SK-N-SH (cell line): ENCODE data around the gene MRPL43. TPM values are rescaled to one million over a fixed set of nuclear protein-coding genes. Genes with fewer than 3 reads are reported as not detected.

ENCODE experiments used
- CTCF ChIA-PET: fragments of 300-600, 350-600 bp; formaldehyde crosslinking; extraction: SDS; loops from one replicate; lab custom pipeline; 2021; lab: Yijun Ruan, JAX
- POLR2A ChIA-PET: fragments of 350-600 bp; sonication (Branson Sonifier 250); formaldehyde crosslinking; extraction: SDS; loops from one replicate; lab custom pipeline; 2020; ENCODE audit warnings: antibody characterized with exemption, inconsistent platforms; lab: Yijun Ruan, JAX
- DNase-seq: peaks from one replicate; pipeline ENCODE4 v3.0.0; 2012
- H2AFZ ChIP-seq: fragments of 200-600 bp; sonication (generic); 2 replicates; pipeline ENCODE4 v1.8.1; 2016; ENCODE audit warnings: antibody characterized with exemption, mild to moderate bottlenecking, low read depth
- H3F3A ChIP-seq: fragments of 200-600 bp; sonication (generic); replicated peaks from 2 replicates; pipeline ENCODE3; 2016; ENCODE audit warnings: antibody characterized with exemption, mild to moderate bottlenecking; ENCODE audit not compliant: insufficient read depth
- H3K27ac ChIP-seq, 2 experiments: fragments of 200-500 bp in 1 of 2; fragments of 200-600 bp in 1 of 2; sonication (Bioruptor generic) in 1 of 2; sonication (generic), shearing (Covaris generic) in 1 of 2; 2 replicates each; pipeline versions ENCODE4 v1.5.1 to v1.6.1; 2014 to 2016; ENCODE audit warnings: low read depth in 2 of 2, inconsistent platforms in 1 of 2, low read length in 1 of 2, mild to moderate bottlenecking in 1 of 2, mixed read lengths in 1 of 2
- H3K27me3 ChIP-seq: fragments of 200-600 bp; sonication (generic), shearing (Covaris generic); 2 replicates; pipeline ENCODE4 v1.6.1; 2016; ENCODE audit warnings: mixed run types; ENCODE audit not compliant: insufficient read depth
- H3K36me3 ChIP-seq, 2 experiments: fragments of 200-500 bp in 1 of 2; fragments of 200-600 bp in 1 of 2; sonication (Bioruptor generic) in 1 of 2; sonication (generic) in 1 of 2; replicated peaks in 1 of 2; 2 replicates each; pipeline versions ENCODE3 to v1.5.1; 2014 to 2016; ENCODE audit warnings: low read length in 1 of 2, mild to moderate bottlenecking in 1 of 2; ENCODE audit not compliant: insufficient read depth in 2 of 2, control insufficient read depth in 1 of 2
- H3K4me1 ChIP-seq, 2 experiments: fragments of 200-500 bp in 1 of 2; fragments of 200-600 bp in 1 of 2; sonication (Bioruptor generic) in 1 of 2; sonication (generic), shearing (Covaris generic) in 1 of 2; 2 replicates each; pipeline versions ENCODE4 v1.5.1 to v1.6.1; 2014 to 2016; ENCODE audit warnings: low read depth in 1 of 2, low read length in 1 of 2, mixed run types in 1 of 2; ENCODE audit not compliant: insufficient read depth in 2 of 2, control insufficient read depth in 1 of 2
- H3K4me2 ChIP-seq: fragments of 200-600 bp; sonication (generic), shearing (Covaris generic); 2 replicates; pipeline ENCODE4 v1.6.1; 2017; ENCODE audit warnings: mixed run types
- H3K4me3 ChIP-seq, 2 experiments: fragments of 200-500 bp in 1 of 2; fragments of 200-600 bp in 1 of 2; sonication (Bioruptor generic) in 1 of 2; sonication (generic), shearing (Covaris generic) in 1 of 2; 2 replicates each; pipeline versions ENCODE4 v1.5.1 to v1.8.1; 2014 to 2016; ENCODE audit warnings: low read depth in 2 of 2, inconsistent platforms in 1 of 2, low read length in 1 of 2, mild to moderate bottlenecking in 1 of 2, mixed read lengths in 1 of 2, moderate library complexity in 1 of 2
- H3K79me2 ChIP-seq: fragments of 200-600 bp; sonication (generic); 2 replicates; pipeline ENCODE4 v1.8.1; 2017; ENCODE audit warnings: mild to moderate bottlenecking; ENCODE audit not compliant: insufficient read depth
- H3K9ac ChIP-seq: fragments of 200-600 bp; sonication (generic); 2 replicates; pipeline ENCODE4 v1.6.1; 2017; ENCODE audit warnings: mixed run types
- H3K9me2 ChIP-seq: fragments of 200-600 bp; sonication (generic); 2 replicates; pipeline ENCODE4 v1.6.1; 2017; ENCODE audit warnings: mixed run types
- H3K9me3 ChIP-seq: fragments of 200-600 bp; sonication (generic); 2 replicates; pipeline ENCODE4 v1.6.1; 2017; ENCODE audit warnings: mixed run types, mild to moderate bottlenecking, moderate library complexity
- H4K20me1 ChIP-seq: fragments of 200-600 bp; sonication (generic); 2 replicates; pipeline ENCODE4 v1.6.1; 2017; ENCODE audit warnings: mild to moderate bottlenecking, mixed run types; ENCODE audit not compliant: insufficient read depth
- CHD2 ChIP-seq: fragments of 150-350 bp; IDR thresholded peaks from 2 replicates; pipeline ENCODE4 v1.6.1; 2018; ENCODE audit warnings: low read length; ENCODE audit not compliant: partially characterized antibody
- ELF1 ChIP-seq: IDR thresholded peaks from 2 replicates; pipeline ENCODE4 v1.4.0; 2012
- EP300 ChIP-seq, 2 experiments: IDR thresholded peaks; 2 replicates each; pipeline versions ENCODE4 v1.4.0 to v1.6.1; 2012; ENCODE audit warnings: borderline replicate concordance in 1 of 2, low read depth in 1 of 2, low read length in 1 of 2
- EZH2phosphoT487 ChIP-seq: fragments of 200-600 bp; sonication (generic); IDR thresholded peaks from 2 replicates; pipeline ENCODE4 v1.6.1; 2017; ENCODE audit warnings: low read depth, mixed run types, mild to moderate bottlenecking, antibody characterized with exemption, moderate library complexity, borderline replicate concordance
- FOXJ3 ChIP-seq: sonication (generic); formaldehyde crosslinking; IDR thresholded peaks from 2 replicates; pipeline ENCODE4 v1.5.1; 2020; ENCODE audit warnings: mild to moderate bottlenecking, missing genetic modification reagents
- FOXM1 ChIP-seq: IDR thresholded peaks from 2 replicates; pipeline ENCODE4 v1.4.0; 2012; ENCODE audit warnings: low read depth, mild to moderate bottlenecking
- GABPA ChIP-seq: IDR thresholded peaks from 2 replicates; pipeline ENCODE4 v1.4.0; 2012; ENCODE audit warnings: low read depth, mild to moderate bottlenecking
- GATA2 ChIP-seq: sonication (generic); formaldehyde crosslinking; IDR thresholded peaks from 2 replicates; pipeline ENCODE4 v1.5.0; 2020; ENCODE audit warnings: mild to moderate bottlenecking, missing genetic modification reagents
- MEF2A ChIP-seq: IDR thresholded peaks from 2 replicates; pipeline ENCODE4 v1.4.0; 2012; ENCODE audit warnings: low read depth, borderline replicate concordance
- MXI1 ChIP-seq: IDR thresholded peaks from 2 replicates; pipeline ENCODE4 v1.6.1; 2012; ENCODE audit warnings: mild to moderate bottlenecking, low read depth, low read length, improper control_type of control experiment
- NFIC ChIP-seq: IDR thresholded peaks from 2 replicates; pipeline ENCODE4 v1.4.0; 2012; ENCODE audit warnings: borderline replicate concordance
- NRF1 ChIP-seq: IDR thresholded peaks from 2 replicates; pipeline ENCODE4 v1.6.1; 2012; ENCODE audit warnings: low read depth, mild to moderate bottlenecking, low read length
- POLR2AphosphoS5 ChIP-seq: IDR thresholded peaks from 2 replicates; pipeline ENCODE4 v1.6.1; 2012; ENCODE audit warnings: low read depth, low read length
- RAD21 ChIP-seq: IDR thresholded peaks from 2 replicates; pipeline ENCODE4 v1.6.1; 2012; ENCODE audit warnings: mild to moderate bottlenecking, low read length
- RCOR1 ChIP-seq: fragments of 150-350 bp; IDR thresholded peaks from 2 replicates; pipeline ENCODE4 v1.6.1; 2017; ENCODE audit warnings: antibody characterized with exemption, low read length
- RXRA ChIP-seq: IDR thresholded peaks from 2 replicates; pipeline ENCODE4 v1.4.0; 2012; ENCODE audit warnings: low read depth, mild to moderate bottlenecking, borderline replicate concordance
- SMC3 ChIP-seq: IDR thresholded peaks from 2 replicates; pipeline ENCODE4 v1.6.1; 2012; ENCODE audit warnings: low read depth, low read length, improper control_type of control experiment
- TAF1 ChIP-seq: IDR thresholded peaks from 2 replicates; pipeline ENCODE4 v1.6.1; 2012; ENCODE audit warnings: low read depth, mild to moderate bottlenecking, low read length, moderate library complexity, borderline replicate concordance
- WGBS: methylation state at CpG from one replicate; pipeline ENCODE4 v1.1.6; 2017; ENCODE audit warnings: low lambda C conversion rate; 5-methylcytosine and 5-hydroxymethylcytosine counted together
- polyA plus RNA-seq, 3 experiments: library from polyadenylated mRNA; depleted of rRNA; stranded (reverse); fragments of >200 nt; gene quantifications; 2 replicates each; pipeline ENCODE4 v1.2.3, GENCODE V29; 2012
- TF ChIP-seq, protein P1 (sequence below): IDR thresholded peaks from 2 replicates; pipeline ENCODE4 v1.4.0; 2012; ENCODE audit warnings: low read depth, borderline replicate concordance
- TF ChIP-seq, protein P2 (sequence below): IDR thresholded peaks from 2 replicates; pipeline ENCODE4 v1.4.0; 2012; ENCODE audit warnings: low read depth, borderline replicate concordance
- TF ChIP-seq, protein P3 (sequence below): fragments of 150-350 bp; IDR thresholded peaks from 2 replicates; pipeline ENCODE4 v1.6.1; 2016; ENCODE audit warnings: mild to moderate bottlenecking, low read depth, low read length

The MRPL43 gene
- polyA plus RNA-seq, 1 of the 3 experiments (the other 2 are of a cell fraction) = 208 TPM

DNA sequence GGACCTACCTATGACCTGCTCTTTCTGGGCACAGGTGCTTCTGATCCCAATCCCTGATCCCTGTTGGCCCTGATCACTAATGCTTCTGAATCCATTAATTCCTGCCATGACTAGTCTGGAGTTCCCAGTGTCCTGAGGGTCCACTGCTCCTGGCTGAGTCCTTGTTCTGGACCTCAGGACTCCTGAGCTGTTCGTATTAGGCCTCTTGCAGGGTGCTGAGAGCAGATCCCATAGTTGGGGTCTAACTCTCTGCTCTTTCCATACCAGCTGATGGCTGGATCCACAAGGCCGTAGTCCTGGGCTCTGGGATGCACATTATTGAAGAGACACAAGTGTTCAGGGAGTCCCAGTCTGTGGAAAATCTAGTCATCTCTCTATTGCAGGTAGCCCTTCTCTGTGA lies 7.0 kb downstream of the MRPL43 start:
- no peak for DNase-seq
- Histone ChIP-seq H3K9me3 (no peaks in the 10 kb centered on the region), H2AFZ (no peak overlapping the region), H3K4me3 (no peak overlapping the region), H3F3A (no peaks in the 10 kb centered on the region), H3K4me1 (peaks cover 0 to 2% of the 10 kb centered on the region in 2 experiments; a peak in 1 of 4 replicates), H3K27ac (no peak overlapping the region), H3K27me3 (no peaks in the 10 kb centered on the region), H4K20me1 (no peaks in the 10 kb centered on the region), H3K4me2 (no peak overlapping the region), H3K36me3 (peaks cover 3 to 32% of the 10 kb centered on the region in 2 experiments), H3K9ac (no peak overlapping the region), H3K79me2 (no peaks in the 10 kb centered on the region), H3K9me2 (no peaks in the 10 kb centered on the region)
- WGBS = 92% methylated on average over 2 of the region's 2 CpGs
- TF ChIP-seq RAD21 = no peak
- TF ChIP-seq, protein P1, sequence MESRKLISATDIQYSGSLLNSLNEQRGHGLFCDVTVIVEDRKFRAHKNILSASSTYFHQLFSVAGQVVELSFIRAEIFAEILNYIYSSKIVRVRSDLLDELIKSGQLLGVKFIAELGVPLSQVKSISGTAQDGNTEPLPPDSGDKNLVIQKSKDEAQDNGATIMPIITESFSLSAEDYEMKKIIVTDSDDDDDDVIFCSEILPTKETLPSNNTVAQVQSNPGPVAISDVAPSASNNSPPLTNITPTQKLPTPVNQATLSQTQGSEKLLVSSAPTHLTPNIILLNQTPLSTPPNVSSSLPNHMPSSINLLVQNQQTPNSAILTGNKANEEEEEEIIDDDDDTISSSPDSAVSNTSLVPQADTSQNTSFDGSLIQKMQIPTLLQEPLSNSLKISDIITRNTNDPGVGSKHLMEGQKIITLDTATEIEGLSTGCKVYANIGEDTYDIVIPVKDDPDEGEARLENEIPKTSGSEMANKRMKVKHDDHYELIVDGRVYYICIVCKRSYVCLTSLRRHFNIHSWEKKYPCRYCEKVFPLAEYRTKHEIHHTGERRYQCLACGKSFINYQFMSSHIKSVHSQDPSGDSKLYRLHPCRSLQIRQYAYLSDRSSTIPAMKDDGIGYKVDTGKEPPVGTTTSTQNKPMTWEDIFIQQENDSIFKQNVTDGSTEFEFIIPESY = no peak
- POLR2A ChIA-PET = interaction anchor here (1.4 kb wide), 1 partner anchor 8 kb away, joined by 3 read pairs; no protein-coding TSS in a partner anchor
- CTCF ChIA-PET = interaction anchor here (1.7 kb wide), 1 partner anchor 17 kb away, joined by 5 read pairs; no protein-coding TSS in a partner anchor

DNA sequence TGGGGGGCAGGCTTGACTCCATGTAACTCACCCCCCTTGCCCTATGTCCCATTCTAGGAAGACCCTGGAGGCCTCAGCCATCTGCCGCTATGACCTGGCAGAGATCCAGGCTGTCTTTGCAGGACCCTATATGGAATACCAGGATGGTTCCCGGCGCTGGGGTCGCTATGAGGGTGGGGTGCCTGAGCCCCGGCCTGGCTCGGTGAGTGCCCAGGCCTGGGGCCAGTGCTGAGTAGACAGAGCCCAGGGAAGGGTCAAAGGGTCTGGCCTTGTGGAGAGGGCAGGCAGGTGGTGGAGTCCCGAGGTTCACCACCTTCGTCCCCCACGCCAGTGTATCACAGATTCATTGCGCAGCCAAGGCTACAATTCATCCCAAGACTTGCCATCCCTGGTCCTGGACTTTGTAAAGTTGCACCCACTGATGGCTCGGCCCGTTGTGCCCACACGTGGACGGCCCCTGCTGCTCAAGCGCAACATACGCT lies 7.5 kb downstream of the MRPL43 start:
- Histone ChIP-seq H3K9ac (no peak overlapping the region), H3K27ac (no peak overlapping the region), H3K4me1 (no peaks in the 10 kb centered on the region), H3K36me3 (peaks cover 3 to 29% of the 10 kb centered on the region in 2 experiments), H3K4me3 (no peak overlapping the region), H3F3A (no peaks in the 10 kb centered on the region), H3K4me2 (no peak overlapping the region), H3K9me3 (no peaks in the 10 kb centered on the region), H3K79me2 (no peaks in the 10 kb centered on the region), H3K27me3 (no peaks in the 10 kb centered on the region), H4K20me1 (no peaks in the 10 kb centered on the region), H3K9me2 (no peaks in the 10 kb centered on the region), H2AFZ (no peak overlapping the region)
- POLR2A ChIA-PET = no interaction called here
- WGBS = 89% methylated on average over 9 of the region's 16 CpGs
- no peak for DNase-seq
- CTCF ChIA-PET = interaction anchor here (1.7 kb wide), 1 partner anchor 18 kb away, joined by 5 read pairs; no protein-coding TSS in a partner anchor
- TF ChIP-seq, protein P2, sequence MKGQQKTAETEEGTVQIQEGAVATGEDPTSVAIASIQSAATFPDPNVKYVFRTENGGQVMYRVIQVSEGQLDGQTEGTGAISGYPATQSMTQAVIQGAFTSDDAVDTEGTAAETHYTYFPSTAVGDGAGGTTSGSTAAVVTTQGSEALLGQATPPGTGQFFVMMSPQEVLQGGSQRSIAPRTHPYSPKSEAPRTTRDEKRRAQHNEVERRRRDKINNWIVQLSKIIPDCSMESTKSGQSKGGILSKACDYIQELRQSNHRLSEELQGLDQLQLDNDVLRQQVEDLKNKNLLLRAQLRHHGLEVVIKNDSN = no peak

DNA sequence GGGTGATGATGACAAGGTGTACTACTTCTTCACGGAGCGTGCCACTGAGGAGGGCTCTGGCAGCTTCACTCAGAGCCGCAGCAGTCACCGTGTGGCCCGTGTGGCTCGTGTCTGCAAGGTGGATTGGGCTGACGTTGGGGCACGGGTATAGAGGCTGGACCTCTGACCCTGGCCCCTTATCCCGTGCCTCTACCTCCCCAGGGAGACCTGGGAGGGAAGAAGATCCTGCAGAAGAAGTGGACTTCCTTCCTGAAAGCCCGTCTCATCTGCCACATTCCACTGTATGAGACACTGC lies 8.4 kb downstream of the MRPL43 start:
- WGBS = no CpG with 5 or more reads among the region's 10 CpGs
- Histone ChIP-seq H4K20me1 (no peaks in the 10 kb centered on the region), H3K36me3 (peaks cover 3 to 26% of the 10 kb centered on the region in 2 experiments), H3K9ac (no peak overlapping the region), H3K79me2 (no peaks in the 10 kb centered on the region), H3K27ac (no peak overlapping the region), H3F3A (no peaks in the 10 kb centered on the region), H3K27me3 (no peaks in the 10 kb centered on the region), H3K4me3 (no peak overlapping the region), H3K9me2 (no peaks in the 10 kb centered on the region), H3K9me3 (no peaks in the 10 kb centered on the region), H3K4me1 (no peaks in the 10 kb centered on the region), H3K4me2 (no peak overlapping the region), H2AFZ (no peak overlapping the region)
- ChIA-PET POLR2A (no interaction called here), CTCF (no interaction called here)
- no peak for DNase-seq
- TF ChIP-seq ELF1 = no peak
- TF ChIP-seq GABPA = no peak
- TF ChIP-seq CHD2 = no peak
- TF ChIP-seq, protein P3, sequence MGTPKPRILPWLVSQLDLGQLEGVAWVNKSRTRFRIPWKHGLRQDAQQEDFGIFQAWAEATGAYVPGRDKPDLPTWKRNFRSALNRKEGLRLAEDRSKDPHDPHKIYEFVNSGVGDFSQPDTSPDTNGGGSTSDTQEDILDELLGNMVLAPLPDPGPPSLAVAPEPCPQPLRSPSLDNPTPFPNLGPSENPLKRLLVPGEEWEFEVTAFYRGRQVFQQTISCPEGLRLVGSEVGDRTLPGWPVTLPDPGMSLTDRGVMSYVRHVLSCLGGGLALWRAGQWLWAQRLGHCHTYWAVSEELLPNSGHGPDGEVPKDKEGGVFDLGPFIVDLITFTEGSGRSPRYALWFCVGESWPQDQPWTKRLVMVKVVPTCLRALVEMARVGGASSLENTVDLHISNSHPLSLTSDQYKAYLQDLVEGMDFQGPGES = no peak
- no peak for TF ChIP-seq POLR2AphosphoS5
- TF ChIP-seq MXI1 = no peak
- no peak for TF ChIP-seq EP300 (IDR thresholded peaks at IDR 0.05; ENCODE audit: borderline replicate concordance in 1 of 2, low read depth in 1 of 2, low read length in 1 of 2)
- no peak for TF ChIP-seq FOXJ3
- TF ChIP-seq TAF1 = no peak
- TF ChIP-seq NFIC = no peak
- TF ChIP-seq EZH2phosphoT487 = no peak
- TF ChIP-seq RCOR1 = no peak
- no peak for TF ChIP-seq SMC3
- no peak for TF ChIP-seq MEF2A
- TF ChIP-seq FOXM1 = no peak
- TF ChIP-seq NRF1 = no peak
- no peak for TF ChIP-seq RXRA
- TF ChIP-seq GATA2 (CRISPR knock-in tag) = no peak
